Gastroesophageal sphincter (tissue), 3 donors: ENCODE results near the gene COPS9.

ENCODE experiments used
- POLR2A ChIP-seq, 2 donors: fragments of 450-650 bp; IDR thresholded peaks; one replicate each; pipeline ENCODE4 v1.6.1; 2017; ENCODE audit warnings: antibody characterized with exemption in 2 of 2, mild to moderate bottlenecking in 2 of 2, moderate library complexity in 1 of 2
- POLR2AphosphoS5 ChIP-seq: sonication (generic); formaldehyde crosslinking; IDR thresholded peaks from one replicate; pipeline ENCODE4 v1.6.1; 2017; ENCODE audit warnings: antibody characterized with exemption
- TF ChIP-seq, protein P1 (sequence below), 4 experiments: fragments of 200-600 bp in 2 of 4; fragments of 450-650 bp in 2 of 4; sonication (generic) in 1 of 4; IDR thresholded peaks; one replicate each; pipeline ENCODE4 v1.5.1; 2017 to 2019; ENCODE audit warnings: antibody characterized with exemption in 4 of 4, mild to moderate bottlenecking in 2 of 4, moderate library complexity in 2 of 4

DNA sequence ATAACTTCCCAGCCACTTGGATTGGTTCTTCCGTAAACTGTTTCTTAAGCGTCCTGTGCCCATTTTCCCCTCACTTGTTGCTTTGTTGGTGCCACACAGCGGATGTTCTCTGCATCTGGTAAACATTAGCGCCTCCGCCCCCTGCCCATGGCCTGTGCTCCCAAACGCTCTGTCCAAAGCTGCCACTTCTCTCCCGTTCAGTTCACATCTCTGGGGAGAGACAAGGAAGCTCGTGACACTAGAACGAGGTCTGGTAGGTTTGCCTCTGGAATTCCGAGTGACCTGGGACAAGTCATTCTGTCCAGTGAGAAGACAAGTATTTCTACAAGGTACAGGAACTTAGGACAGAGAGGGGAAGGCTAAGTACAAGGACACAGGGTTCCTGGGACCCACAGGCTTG lies 9.4 kb downstream of the COPS9 start:
- TF ChIP-seq, protein P1, sequence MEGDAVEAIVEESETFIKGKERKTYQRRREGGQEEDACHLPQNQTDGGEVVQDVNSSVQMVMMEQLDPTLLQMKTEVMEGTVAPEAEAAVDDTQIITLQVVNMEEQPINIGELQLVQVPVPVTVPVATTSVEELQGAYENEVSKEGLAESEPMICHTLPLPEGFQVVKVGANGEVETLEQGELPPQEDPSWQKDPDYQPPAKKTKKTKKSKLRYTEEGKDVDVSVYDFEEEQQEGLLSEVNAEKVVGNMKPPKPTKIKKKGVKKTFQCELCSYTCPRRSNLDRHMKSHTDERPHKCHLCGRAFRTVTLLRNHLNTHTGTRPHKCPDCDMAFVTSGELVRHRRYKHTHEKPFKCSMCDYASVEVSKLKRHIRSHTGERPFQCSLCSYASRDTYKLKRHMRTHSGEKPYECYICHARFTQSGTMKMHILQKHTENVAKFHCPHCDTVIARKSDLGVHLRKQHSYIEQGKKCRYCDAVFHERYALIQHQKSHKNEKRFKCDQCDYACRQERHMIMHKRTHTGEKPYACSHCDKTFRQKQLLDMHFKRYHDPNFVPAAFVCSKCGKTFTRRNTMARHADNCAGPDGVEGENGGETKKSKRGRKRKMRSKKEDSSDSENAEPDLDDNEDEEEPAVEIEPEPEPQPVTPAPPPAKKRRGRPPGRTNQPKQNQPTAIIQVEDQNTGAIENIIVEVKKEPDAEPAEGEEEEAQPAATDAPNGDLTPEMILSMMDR (IDR thresholded peaks at IDR 0.05) = no peak
- TF ChIP-seq POLR2AphosphoS5 (no peak), POLR2A (IDR thresholded peaks at IDR 0.05) (no peak)
